Nephron progenitor cell (in vitro differentiated cells): ENCODE measurements around the gene RAB4A.

Source experiments
- DNase-seq: peaks from one replicate; pipeline ENCODE4 v3.0.0; 2021
- H3K27ac Mint-ChIP-seq: 2 replicates; pipeline ENCODE4 v1.8.0; 2021; ENCODE audit warnings: mild to moderate bottlenecking, moderate library complexity, mixed read lengths
- H3K27me3 Mint-ChIP-seq: 2 replicates; pipeline ENCODE4 v1.8.0; 2021; ENCODE audit warnings: mild to moderate bottlenecking, low read depth, mixed read lengths; ENCODE audit not compliant: poor library complexity
- H3K36me3 Mint-ChIP-seq: 2 replicates; pipeline ENCODE4 v1.8.0; 2021; ENCODE audit warnings: low read depth, mixed read lengths
- H3K4me1 Mint-ChIP-seq: 2 replicates; pipeline ENCODE4 v1.8.0; 2021; ENCODE audit warnings: mixed read lengths
- H3K4me3 Mint-ChIP-seq: 2 replicates; pipeline ENCODE4 v1.8.0; 2021; ENCODE audit warnings: mild to moderate bottlenecking, moderate library complexity, mixed read lengths
- H3K9me3 Mint-ChIP-seq: 2 replicates; pipeline ENCODE4 v1.8.0; 2021; ENCODE audit warnings: mild to moderate bottlenecking, moderate library complexity, mixed read lengths
- TF ChIP-seq, protein P1 (sequence below): fragments of 200-600 bp; sonication (generic); IDR thresholded peaks from 2 replicates; pipeline ENCODE4 v1.5.0; 2021; ENCODE audit warnings: antibody characterized with exemption

RAB4A gene

DNA sequence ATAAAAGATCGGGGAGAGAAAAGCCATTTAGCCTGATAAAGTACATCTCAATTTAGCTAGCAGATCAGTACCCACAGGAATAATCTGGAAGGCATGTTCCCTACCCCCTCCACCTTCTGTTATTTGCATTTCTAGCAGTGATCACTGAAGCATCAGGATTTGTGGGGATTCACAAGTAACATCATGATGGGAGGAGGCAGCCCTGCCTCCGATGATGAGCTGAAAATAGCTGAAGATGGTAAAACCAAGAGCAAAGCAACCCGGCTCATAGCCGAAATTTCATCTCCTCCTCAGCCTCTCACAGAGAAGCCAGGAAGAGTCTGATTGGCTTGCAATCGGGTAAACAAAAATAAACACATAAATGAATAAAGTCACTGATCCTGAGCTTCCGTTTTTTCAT lies 69.6 kb downstream of the RAB4A start:
- H3K36me3 Mint-ChIP-seq, result peaks cover 16% of the 10 kb centered on the region
- H3K27me3 Mint-ChIP-seq, result peaks cover 29% of the 10 kb centered on the region
- TF ChIP-seq, protein P1, sequence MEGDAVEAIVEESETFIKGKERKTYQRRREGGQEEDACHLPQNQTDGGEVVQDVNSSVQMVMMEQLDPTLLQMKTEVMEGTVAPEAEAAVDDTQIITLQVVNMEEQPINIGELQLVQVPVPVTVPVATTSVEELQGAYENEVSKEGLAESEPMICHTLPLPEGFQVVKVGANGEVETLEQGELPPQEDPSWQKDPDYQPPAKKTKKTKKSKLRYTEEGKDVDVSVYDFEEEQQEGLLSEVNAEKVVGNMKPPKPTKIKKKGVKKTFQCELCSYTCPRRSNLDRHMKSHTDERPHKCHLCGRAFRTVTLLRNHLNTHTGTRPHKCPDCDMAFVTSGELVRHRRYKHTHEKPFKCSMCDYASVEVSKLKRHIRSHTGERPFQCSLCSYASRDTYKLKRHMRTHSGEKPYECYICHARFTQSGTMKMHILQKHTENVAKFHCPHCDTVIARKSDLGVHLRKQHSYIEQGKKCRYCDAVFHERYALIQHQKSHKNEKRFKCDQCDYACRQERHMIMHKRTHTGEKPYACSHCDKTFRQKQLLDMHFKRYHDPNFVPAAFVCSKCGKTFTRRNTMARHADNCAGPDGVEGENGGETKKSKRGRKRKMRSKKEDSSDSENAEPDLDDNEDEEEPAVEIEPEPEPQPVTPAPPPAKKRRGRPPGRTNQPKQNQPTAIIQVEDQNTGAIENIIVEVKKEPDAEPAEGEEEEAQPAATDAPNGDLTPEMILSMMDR, result no peak
- peak overlapping the region; percentile 98 for H3K4me3 Mint-ChIP-seq
- H3K4me1 Mint-ChIP-seq, result peaks cover 60% of the 10 kb centered on the region
- H3K9me3 Mint-ChIP-seq, result peaks cover 4% of the 10 kb centered on the region
- DNase-seq, result no peak
- no peak overlapping the region for H3K27ac Mint-ChIP-seq

DNA sequence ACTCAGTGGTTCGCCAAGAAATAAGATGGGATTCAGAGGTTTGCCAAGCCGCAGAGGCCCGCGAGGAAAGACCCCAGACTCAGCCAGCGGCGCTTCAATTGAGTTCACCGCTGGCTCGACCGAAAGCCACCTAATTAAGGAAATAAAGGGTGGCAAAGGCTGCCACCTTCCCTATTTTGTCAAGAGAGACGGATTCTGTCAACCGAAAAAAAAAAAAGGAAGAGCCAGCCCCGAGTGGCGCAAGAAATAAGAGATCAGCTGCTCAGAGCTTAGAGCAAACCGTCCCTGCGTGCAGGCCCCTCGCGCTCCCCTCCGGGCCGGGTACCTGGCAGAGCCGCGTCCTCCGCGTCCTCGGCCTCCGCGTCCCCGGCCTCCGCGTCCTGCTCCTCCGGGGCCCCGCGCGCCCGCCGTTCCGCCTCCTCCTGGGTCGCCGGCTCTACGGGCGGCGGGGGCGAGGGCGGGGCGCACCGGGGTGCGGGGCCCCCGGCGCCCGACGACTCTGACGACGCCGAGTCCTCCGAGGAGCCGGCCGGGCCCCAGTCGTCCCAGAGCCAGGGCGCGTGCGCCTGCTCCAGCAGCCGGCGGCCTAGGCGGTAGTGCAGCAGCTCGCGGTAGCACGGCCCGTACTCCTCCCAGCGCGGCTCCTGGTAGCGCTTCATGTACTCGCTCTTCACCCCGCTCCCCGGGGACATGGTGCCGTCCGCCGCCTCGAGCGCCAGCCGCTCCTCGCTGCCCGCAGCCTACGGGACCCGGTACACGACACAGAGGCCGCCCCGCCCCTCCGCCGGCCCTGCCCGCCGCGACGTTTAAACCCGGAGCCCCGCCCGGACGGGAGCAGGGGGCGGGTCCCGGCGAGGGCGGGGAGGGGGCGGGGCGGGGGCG lies 71.1 kb downstream of the RAB4A start:
- Mint-ChIP-seq H3K4me3 (peak overlapping the region; percentile 98), H3K27ac (peak overlapping the region; percentile 96), H3K36me3 (peaks cover 15% of the 10 kb centered on the region), H3K9me3 (peaks cover 4% of the 10 kb centered on the region), H3K27me3 (peaks cover 40% of the 10 kb centered on the region), H3K4me1 (peaks cover 49% of the 10 kb centered on the region)
- DNase-seq, result peak; percentile 89
- TF ChIP-seq, protein P1, result no peak

- no peak for DNase-seq
- H3K4me3 Mint-ChIP-seq, result peak within 1 kb of the TSS; percentile 98
- peaks cover 4% of the 10 kb centered on the region for H3K9me3 Mint-ChIP-seq
- peaks cover 49% of the 10 kb centered on the region for H3K27me3 Mint-ChIP-seq
- H3K36me3 Mint-ChIP-seq, result peaks cover 15% of the 10 kb centered on the region
- H3K4me1 Mint-ChIP-seq, result peaks cover 41% of the 10 kb centered on the region
- TF ChIP-seq, protein P1, result no peak
- peak within 1 kb of the TSS; percentile 1 for H3K27ac Mint-ChIP-seq
Measured at GRCh38 chr1:229342656-229343569, 72.0 kb downstream of the RAB4A start, which contains the start of gene CCSAP. Gene CCSAP, minus strand, starts transcription at chr1:229343047. Its CDS starts 582 bp downstream, at chr1:229342465.

GRCh38 chr1:229344139-229344538 lies 73.2 kb downstream of the RAB4A start:
- H3K36me3 Mint-ChIP-seq, result peaks cover 7% of the 10 kb centered on the region
- H3K4me3 Mint-ChIP-seq, result peak overlapping the region; percentile 88
- H3K4me1 Mint-ChIP-seq, result peaks cover 29% of the 10 kb centered on the region
- TF ChIP-seq, protein P1, result no peak
- peaks cover 55% of the 10 kb centered on the region for H3K27me3 Mint-ChIP-seq
- no peak for DNase-seq
- no peak overlapping the region for H3K27ac Mint-ChIP-seq
- H3K9me3 Mint-ChIP-seq, result peaks cover 4% of the 10 kb centered on the region

DNA sequence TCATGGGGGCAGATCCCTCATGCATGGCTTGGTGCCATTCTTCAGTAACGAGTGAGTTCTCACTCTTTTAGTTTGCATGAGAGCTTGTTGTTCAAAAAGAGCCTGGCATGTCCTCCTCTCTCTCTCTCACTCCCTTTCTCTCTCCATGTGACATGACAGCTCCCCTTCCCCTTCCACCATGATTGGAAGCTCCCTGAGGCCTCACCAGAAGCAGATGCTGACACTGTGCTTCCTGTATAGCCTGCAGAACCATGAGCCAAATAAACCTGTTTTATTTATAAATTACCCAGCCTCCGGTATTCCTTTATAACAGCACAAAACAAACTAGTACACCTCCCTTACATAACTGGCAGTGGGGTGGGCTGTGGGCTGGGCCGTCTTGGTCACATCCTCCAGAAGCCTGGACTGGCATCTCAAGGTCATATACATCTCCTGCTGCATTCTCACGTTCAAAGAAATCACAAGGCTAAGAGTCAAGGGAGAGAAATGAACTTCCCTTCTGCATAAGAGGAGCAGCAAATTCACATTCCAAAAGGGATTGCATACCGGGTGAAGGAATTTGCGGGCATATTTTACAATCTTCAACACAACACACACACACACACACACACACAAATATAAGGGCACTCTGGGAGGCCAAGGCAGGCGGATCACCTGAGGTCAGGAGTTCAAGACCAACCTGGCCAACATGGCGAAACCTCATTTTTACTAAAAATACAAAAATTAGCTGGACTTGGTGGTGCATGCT lies 74.2 kb downstream of the RAB4A start:
- Mint-ChIP-seq H3K4me3 (peak overlapping the region; percentile 65), H3K27ac (no peak overlapping the region), H3K4me1 (peaks cover 20% of the 10 kb centered on the region), H3K9me3 (peaks cover 4% of the 10 kb centered on the region), H3K36me3 (no peaks in the 10 kb centered on the region), H3K27me3 (peaks cover 64% of the 10 kb centered on the region)
- TF ChIP-seq, protein P1, result no peak
- no peak for DNase-seq
